Subcutaneous adipose tissue (tissue), 4 donors: ENCODE measurements around the gene OR2T35. TPM values are rescaled to one million over a fixed set of nuclear protein-coding genes. Genes with fewer than 3 reads are reported as not detected.
"Not testable (repeated sequence)": the region's sequence is repeated elsewhere in the genome, so short reads cannot be mapped to it uniquely, and the experiment has no call there.

Source experiments
- total RNA-seq, 4 donors: library from RNA; depleted of rRNA; stranded (reverse); fragments of >200 nt; gene quantifications; one replicate each; pipeline ENCODE4 v1.1.0, GENCODE V29; 2016
- TF ChIP-seq, protein P1 (sequence below): fragments of 450-650 bp; IDR thresholded peaks from one replicate; pipeline ENCODE4 v1.5.1; 2016; ENCODE audit warnings: low read depth, mild to moderate bottlenecking, control low read depth, antibody characterized with exemption, moderate library complexity

Gene OR2T35
- total RNA-seq, 4 donors from 2014 or later = not detected

GRCh38 chr1:248634991-248635390, 10.1 kb downstream of the OR2T35 start, which contains the start of gene OR2T11:
Gene OR2T11, minus strand, starts transcription at chr1:248635091. Its CDS starts 7,963 bp downstream, at chr1:248627128.
- TF ChIP-seq, protein P1, sequence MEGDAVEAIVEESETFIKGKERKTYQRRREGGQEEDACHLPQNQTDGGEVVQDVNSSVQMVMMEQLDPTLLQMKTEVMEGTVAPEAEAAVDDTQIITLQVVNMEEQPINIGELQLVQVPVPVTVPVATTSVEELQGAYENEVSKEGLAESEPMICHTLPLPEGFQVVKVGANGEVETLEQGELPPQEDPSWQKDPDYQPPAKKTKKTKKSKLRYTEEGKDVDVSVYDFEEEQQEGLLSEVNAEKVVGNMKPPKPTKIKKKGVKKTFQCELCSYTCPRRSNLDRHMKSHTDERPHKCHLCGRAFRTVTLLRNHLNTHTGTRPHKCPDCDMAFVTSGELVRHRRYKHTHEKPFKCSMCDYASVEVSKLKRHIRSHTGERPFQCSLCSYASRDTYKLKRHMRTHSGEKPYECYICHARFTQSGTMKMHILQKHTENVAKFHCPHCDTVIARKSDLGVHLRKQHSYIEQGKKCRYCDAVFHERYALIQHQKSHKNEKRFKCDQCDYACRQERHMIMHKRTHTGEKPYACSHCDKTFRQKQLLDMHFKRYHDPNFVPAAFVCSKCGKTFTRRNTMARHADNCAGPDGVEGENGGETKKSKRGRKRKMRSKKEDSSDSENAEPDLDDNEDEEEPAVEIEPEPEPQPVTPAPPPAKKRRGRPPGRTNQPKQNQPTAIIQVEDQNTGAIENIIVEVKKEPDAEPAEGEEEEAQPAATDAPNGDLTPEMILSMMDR = not testable (repeated sequence)

DNA sequence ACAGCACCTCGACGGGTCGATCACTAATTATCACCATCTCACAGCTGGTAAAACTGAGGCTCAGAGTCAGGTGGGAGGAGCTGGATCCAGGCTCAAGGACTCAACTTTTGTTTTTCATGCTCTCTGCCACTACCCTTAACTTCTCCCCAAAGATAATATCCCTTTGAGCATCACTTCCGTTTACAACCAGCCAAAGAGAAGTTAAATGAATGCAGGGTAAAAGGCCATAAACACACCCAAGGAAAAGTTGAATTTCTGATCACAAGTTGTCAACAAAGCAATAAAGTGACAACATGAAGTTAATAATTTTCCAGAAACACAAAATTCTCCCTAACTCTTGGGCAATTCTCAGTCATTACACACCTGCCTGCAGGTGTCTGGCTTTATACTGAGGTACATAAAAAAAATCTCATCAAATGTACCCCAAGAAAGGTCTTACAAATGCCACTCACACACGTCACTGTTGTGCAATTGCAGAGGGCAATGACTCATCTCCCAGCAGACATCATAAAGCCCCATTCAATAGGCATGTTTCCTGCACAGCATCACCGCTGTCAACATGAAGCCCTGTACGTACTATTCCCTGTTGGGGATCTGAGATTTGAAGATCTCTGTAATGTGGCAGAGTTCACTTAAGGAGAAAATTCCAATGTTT, 13.6 kb downstream of the OR2T35 start:
- TF ChIP-seq, protein P1 = no peak

GRCh38 chr1:248630551-248630950, 14.5 kb downstream of the OR2T35 start:
- TF ChIP-seq, protein P1 = no peak

DNA sequence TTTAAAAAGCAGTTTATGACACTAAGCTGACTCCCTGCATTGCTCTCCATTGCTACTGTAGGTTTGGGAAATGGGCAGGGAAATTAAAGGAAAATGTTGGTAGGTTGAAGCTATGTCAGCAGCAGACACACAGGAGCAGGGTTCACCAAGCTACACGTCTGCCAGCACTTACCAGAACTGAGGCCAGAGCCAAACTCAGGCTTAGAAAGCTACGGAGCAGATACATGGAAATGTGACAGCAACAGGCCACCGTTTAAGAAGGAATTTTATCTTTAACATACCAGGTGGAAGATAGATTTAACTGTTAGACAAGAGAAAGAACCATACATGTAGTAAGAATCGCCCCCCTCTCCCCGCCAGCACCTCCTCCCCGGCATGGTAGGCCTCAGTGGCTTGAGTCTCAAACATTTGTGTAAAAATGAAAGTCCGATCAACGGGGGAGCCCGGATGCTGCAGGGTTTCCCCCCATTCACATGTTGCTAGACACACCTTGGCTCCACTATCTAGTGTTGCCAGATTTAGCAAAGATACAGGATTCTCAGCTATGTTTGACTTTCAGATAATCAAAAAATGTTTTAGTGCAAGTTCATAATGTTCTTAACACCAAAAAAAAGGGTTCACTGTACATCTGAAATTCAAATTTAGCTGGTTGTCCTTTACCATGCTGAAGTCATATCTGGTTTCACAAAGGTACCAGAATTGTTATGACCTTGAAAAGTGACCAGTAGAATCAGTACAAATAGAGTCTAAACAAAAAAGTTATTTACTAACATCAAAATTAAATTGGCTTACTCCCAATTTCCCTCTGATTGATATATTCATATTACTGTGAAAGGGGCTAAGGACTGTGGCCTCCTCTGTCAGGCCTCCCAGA, 16.9 kb downstream of the OR2T35 start:
- TF ChIP-seq, protein P1 = no peak

- TF ChIP-seq, protein P1 = no peak
Measured at GRCh38 chr1:248625971-248626370, 19.1 kb downstream of the OR2T35 start.

DNA sequence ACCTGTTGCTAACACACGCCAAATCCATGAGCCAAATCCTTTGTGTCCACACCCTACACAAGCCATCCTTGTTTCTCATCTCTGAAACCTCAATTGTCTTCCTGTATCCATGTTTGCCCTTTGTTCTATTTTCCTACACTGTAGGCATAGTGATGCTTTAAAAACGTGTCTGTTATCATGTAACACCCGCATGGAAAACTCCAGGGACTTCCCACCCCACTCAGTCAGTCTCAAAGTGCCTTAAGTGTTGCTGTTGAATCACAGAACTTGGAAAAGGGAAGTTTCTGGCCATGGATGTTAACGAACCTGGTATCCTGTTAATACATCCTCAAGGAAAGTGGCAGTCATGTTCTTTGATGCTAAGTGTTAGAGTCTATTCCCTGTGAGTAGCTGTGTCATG, 19.9 kb downstream of the OR2T35 start:
- TF ChIP-seq, protein P1 = no peak

DNA sequence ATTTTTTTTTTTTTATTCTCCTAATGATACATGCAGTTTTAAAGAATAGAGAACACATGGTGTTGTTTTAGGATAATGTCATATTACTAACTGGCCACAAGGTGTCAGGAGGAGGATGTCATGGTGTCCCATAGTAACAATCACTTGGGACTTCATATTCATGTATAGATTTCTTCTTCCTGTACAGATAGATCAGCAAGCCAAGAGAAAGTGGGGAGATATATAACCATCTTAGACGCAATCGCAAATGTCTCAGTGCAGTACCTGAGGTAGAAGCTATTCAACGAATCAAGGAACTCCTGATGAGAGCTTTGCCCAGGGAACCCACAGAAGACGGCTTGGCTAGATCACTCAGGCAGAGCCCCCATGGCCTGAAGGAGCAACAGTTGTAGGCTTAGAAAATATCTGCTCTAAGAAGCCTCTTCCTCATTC, 22.5 kb downstream of the OR2T35 start:
- TF ChIP-seq, protein P1 = no peak
